Skeletal muscle satellite cell (primary cell): ENCODE data around the gene HPSE2.

Experiments used
- H3K27me3 ChIP-seq: 2 replicates; pipeline ENCODE4 v1.7.0; 2013; ENCODE audit warnings: low read length; ENCODE audit not compliant: control insufficient read depth, insufficient read depth
- H3K36me3 ChIP-seq: 2 replicates; pipeline ENCODE4 v1.7.0; 2013; ENCODE audit warnings: mild to moderate bottlenecking, control low read depth, low read length; ENCODE audit not compliant: insufficient read depth
- H3K4me1 ChIP-seq: 2 replicates; pipeline ENCODE4 v1.7.0; 2013; ENCODE audit warnings: low read length; ENCODE audit not compliant: control insufficient read depth, insufficient read depth
- H3K4me2 ChIP-seq: 2 replicates; pipeline ENCODE4 v1.7.0; 2013; ENCODE audit warnings: mild to moderate bottlenecking, low read length
- H3K4me3 ChIP-seq: 2 replicates; pipeline ENCODE4 v1.7.0; 2013; ENCODE audit warnings: low read length
- H3K9ac ChIP-seq: 2 replicates; pipeline ENCODE4 v1.7.0; 2013; ENCODE audit warnings: mild to moderate bottlenecking, low read depth, low read length, moderate library complexity
- H3K9me3 ChIP-seq: replicated peaks from 2 replicates; pipeline ENCODE4 v1.7.0; 2013; ENCODE audit warnings: mild to moderate bottlenecking, control low read depth, low read length

HPSE2 gene

DNA sequence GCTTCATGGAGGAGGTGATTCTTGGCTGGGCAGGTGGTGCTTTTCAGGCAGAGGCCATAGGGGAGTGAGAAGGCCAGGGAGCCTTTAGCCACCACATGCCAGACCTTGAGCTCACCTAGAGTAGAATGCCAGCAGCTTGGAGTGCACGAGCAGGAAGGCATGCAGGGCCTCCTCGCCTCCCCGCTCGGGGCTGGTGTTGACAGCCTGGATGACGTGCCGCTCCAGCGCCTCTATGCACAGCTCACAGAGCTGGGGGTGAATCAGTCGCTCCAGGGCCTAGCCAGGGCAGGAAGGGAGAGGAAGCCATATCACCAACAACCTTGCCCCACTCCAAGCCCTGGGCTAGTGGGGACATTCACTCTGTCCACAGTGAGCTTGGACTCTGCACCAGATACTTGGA lies 804.6 kb downstream of the HPSE2 start:
- H3K9me3 ChIP-seq = no peaks in the 10 kb centered on the region
- H3K4me3 ChIP-seq = no peak overlapping the region
- H3K9ac ChIP-seq = no peak overlapping the region
- peaks cover 84% of the 10 kb centered on the region for H3K36me3 ChIP-seq
- no peaks in the 10 kb centered on the region for H3K4me1 ChIP-seq
- H3K4me2 ChIP-seq = no peak overlapping the region
- no peaks in the 10 kb centered on the region for H3K27me3 ChIP-seq

GRCh38 chr10:98430427-98430826 lies 805.2 kb downstream of the HPSE2 start:
- Histone ChIP-seq H3K4me3 (no peak overlapping the region), H3K4me1 (no peaks in the 10 kb centered on the region), H3K4me2 (no peak overlapping the region), H3K9me3 (no peaks in the 10 kb centered on the region), H3K9ac (no peak overlapping the region), H3K27me3 (no peaks in the 10 kb centered on the region), H3K36me3 (peaks cover 84% of the 10 kb centered on the region)

DNA sequence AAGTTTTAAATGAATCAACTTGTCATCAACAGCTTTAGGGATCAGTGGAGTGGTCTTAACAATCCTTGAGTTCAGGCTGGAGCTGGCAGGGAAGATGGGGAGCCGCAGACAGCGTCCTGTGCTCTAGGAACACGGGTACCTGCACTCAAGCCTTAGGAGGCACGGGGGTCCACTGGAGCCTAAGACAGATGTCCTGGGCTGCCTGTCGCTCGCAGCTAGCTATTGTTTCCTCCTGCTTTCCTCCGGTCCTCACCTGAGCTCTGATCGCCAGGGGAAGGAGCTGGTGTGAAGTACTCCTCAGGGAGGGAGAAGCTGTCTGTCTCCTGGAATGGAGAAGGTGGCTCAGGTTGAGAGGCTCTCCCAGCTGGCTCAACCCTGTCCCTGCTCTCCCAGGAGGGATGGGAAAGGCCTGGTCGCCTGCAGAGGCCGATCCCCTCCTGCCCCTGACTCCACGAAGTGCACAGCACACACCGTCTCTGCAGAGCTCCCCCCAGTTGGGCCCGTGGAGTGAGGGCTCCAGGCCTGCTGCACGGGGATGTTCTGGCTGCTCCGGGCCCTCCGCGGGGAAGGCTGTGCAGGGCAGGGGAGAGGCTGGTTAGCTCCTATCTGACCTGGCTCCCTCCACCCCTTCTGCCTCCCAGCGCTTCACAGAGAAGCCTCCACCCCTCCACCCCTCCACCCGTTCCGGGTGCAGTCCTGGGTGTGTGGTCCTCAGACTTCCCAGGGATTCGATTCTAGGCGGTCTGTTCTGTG lies 806.2 kb downstream of the HPSE2 start:
- H3K4me3 ChIP-seq = no peak overlapping the region
- no peaks in the 10 kb centered on the region for H3K4me1 ChIP-seq
- H3K4me2 ChIP-seq = no peak overlapping the region
- no peaks in the 10 kb centered on the region for H3K9me3 ChIP-seq
- no peaks in the 10 kb centered on the region for H3K27me3 ChIP-seq
- no peak overlapping the region for H3K9ac ChIP-seq
- H3K36me3 ChIP-seq = peaks cover 76% of the 10 kb centered on the region

DNA sequence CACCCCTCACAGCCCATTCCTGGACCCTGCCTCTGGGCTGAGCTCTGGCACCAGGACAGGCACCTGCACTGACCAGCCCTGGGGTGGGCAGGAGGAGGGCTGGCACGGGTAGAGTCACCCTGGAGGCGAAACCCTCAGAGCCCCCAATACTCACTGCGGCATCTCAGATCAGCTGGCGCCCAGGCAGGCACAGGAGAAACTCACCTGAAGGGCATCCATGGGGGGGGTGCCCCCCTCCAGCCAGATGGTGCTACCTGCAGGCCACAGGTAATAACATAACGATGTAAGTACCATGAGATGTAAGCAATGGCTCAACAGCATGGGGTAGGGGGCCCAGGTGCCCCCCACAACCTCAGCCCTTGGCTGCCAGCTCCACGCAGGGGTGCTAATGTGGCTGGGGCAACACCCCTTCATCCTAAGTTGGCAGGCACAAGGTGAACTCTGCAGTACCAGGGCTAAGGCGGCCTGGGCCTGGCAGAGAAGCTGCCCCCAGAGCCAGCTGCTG lies 808.6 kb downstream of the HPSE2 start:
- no peaks in the 10 kb centered on the region for H3K4me1 ChIP-seq
- H3K27me3 ChIP-seq = no peaks in the 10 kb centered on the region
- H3K36me3 ChIP-seq = peaks cover 68% of the 10 kb centered on the region
- no peaks in the 10 kb centered on the region for H3K9me3 ChIP-seq
- H3K4me3 ChIP-seq = no peak overlapping the region
- no peak overlapping the region for H3K4me2 ChIP-seq
- H3K9ac ChIP-seq = no peak overlapping the region

DNA sequence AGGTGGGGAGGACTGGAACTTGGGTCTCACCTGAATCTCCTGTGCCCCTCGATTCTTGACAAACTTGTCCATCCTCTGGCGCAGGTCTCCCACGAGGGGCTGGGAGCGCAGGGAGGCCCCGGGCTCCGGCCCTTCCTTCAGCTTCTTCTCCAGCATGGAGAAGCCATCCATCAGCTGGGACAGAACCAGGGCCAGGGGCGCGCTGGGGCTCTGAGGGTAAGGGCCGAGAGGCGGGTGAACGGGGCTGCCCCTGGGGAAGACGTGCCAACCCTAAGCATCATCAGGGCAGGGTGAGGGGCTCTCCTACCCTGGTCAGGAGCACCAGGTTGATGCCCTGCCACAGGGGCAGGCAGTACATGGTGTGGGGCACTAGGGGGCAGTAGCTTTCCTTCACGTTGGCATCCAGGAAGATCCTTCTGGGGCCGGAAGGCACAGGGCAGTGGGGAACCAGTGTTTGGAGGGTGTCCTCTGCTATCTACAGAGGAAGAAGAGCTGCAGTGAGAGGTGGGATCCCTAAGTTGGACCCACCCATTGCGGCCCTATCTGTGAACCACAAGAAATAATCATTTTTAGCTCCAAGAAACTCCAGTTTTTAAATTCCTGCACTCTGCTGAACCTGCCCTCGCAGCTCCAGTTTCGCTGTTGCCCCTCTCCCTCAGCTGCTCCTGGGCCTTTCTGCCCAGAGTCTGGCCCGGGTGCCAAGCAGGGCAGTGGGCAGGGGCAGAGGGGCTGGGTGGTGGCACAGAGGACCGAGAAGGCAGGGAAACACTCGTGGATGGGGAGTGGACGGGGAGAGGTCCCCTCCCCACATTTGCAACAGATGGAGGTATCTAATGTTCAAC lies 809.9 kb downstream of the HPSE2 start:
- Histone ChIP-seq H3K4me1 (no peaks in the 10 kb centered on the region), H3K4me2 (no peak overlapping the region), H3K4me3 (no peak overlapping the region), H3K9me3 (no peaks in the 10 kb centered on the region), H3K9ac (no peak overlapping the region), H3K27me3 (no peaks in the 10 kb centered on the region), H3K36me3 (peaks cover 55% of the 10 kb centered on the region)

- Histone ChIP-seq H3K4me1 (no peaks in the 10 kb centered on the region), H3K36me3 (peaks cover 51% of the 10 kb centered on the region)
These were observed 811.1 kb downstream of the HPSE2 start for GRCh38 chr10:98424295-98425254.

DNA sequence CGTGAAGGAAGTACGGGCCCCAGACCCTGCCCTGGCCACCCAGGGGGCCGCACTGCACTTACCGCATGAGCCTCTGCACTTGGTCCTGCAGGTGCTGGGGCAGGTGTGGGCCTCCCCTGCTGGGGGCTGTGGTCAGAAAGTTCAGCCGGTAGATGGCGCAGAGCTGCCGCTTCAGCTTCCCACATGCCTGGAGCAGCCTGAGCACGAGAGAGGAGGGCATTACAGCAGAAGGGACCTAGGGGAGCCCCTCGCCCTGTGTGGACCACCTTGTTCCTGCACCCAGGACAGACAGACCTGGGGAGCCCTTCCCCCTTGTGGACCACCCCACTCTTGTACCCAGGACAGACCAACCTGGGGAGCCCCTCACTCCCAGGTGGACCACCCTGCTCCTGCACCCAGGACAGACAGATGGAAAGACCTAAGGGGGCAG lies 811.9 kb downstream of the HPSE2 start:
- H3K4me2 ChIP-seq = no peak overlapping the region
- no peak overlapping the region for H3K9ac ChIP-seq
- H3K4me3 ChIP-seq = no peak overlapping the region
- no peaks in the 10 kb centered on the region for H3K9me3 ChIP-seq
- peaks cover 55% of the 10 kb centered on the region for H3K36me3 ChIP-seq
- no peaks in the 10 kb centered on the region for H3K27me3 ChIP-seq
- H3K4me1 ChIP-seq = no peaks in the 10 kb centered on the region

More at GRCh38 chr10:98424295-98425254, 811.1 kb downstream of the HPSE2 start:
- Histone ChIP-seq H3K4me3 (no peak overlapping the region), H3K9me3 (no peaks in the 10 kb centered on the region), H3K9ac (no peak overlapping the region), H3K27me3 (no peaks in the 10 kb centered on the region), H3K4me2 (no peak overlapping the region)

GRCh38 chr10:98422182-98422581 lies 813.5 kb downstream of the HPSE2 start:
- Histone ChIP-seq H3K27me3 (no peaks in the 10 kb centered on the region), H3K36me3 (peaks cover 54% of the 10 kb centered on the region)

DNA sequence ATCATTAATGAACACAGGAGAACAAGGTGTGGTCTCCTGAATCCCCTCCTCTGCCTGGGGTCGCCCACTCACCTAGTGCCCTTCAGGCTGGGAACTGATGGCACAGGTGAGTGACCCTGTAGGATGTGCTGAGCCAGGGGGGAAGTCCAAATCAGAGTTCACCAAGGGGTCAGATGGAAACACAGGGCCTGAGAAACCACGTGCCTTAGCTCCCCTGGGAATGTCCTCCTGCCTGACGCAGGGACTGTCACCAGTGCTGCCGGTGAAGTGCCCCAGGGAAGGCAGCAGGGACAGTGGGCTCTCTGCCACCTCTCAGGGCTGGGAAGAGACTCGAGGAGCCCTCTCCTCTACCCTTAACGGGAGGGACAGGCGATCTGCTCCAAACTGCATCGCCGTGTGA lies 814.9 kb downstream of the HPSE2 start:
- H3K4me2 ChIP-seq = no peak overlapping the region
- H3K4me1 ChIP-seq = no peaks in the 10 kb centered on the region
- H3K36me3 ChIP-seq = peaks cover 44% of the 10 kb centered on the region
- H3K4me3 ChIP-seq = no peak overlapping the region
- H3K9me3 ChIP-seq = no peaks in the 10 kb centered on the region
- no peak overlapping the region for H3K9ac ChIP-seq
- no peaks in the 10 kb centered on the region for H3K27me3 ChIP-seq

More at GRCh38 chr10:98422182-98422581, 813.5 kb downstream of the HPSE2 start:
- H3K4me1 ChIP-seq = no peaks in the 10 kb centered on the region
- H3K9ac ChIP-seq = no peak overlapping the region
- no peak overlapping the region for H3K4me3 ChIP-seq
- no peak overlapping the region for H3K4me2 ChIP-seq
- H3K9me3 ChIP-seq = no peaks in the 10 kb centered on the region

DNA sequence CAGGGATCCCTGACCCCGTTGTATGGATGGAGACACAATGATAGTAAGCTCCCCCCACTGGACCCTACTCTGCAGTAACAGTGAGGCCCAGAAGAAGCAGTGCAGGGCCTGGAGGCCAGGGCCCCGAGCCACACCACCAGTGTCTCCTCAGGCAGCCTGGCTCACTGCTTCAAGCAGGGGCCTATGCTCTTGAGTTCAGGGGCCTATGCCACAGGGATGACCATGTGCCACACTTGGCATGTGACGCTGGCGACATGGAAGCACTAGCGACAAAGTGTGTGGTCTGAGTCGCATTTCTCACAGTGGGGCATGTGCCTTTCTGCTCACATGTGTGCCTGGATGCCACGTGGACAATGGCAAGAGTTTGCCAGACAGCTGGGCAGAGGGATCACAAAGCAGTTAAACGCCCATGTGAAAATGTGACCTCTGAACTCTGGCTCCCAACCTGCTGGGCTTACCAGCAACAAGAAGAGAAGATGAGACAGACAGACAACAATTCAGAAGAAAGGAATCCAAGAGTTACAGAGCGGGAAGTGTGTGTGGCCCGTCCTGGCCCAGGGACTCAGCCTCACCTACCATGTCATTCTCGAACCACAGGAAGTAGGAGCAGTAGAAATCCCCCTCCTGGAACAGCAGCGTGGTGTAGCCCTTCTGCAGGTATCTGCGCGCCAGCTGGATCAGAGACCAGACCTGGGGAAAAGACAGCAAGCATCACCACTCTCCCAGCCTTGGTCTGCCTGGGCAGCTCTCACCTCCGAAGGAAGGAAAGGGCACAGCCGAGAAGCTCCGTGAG lies 816.0 kb downstream of the HPSE2 start:
- no peak overlapping the region for H3K4me3 ChIP-seq
- peaks cover 40% of the 10 kb centered on the region for H3K36me3 ChIP-seq
- peaks cover 10% of the 10 kb centered on the region for H3K4me1 ChIP-seq
- H3K27me3 ChIP-seq = no peaks in the 10 kb centered on the region
- no peak overlapping the region for H3K4me2 ChIP-seq
- H3K9ac ChIP-seq = no peak overlapping the region
- no peaks in the 10 kb centered on the region for H3K9me3 ChIP-seq
